ENCODE results near the gene LDHAL6A.
"Not testable (repeated sequence)": the region's sequence is repeated elsewhere in the genome, so short reads cannot be mapped to it uniquely, and the experiment has no call there.

The LDHAL6A gene

DNA sequence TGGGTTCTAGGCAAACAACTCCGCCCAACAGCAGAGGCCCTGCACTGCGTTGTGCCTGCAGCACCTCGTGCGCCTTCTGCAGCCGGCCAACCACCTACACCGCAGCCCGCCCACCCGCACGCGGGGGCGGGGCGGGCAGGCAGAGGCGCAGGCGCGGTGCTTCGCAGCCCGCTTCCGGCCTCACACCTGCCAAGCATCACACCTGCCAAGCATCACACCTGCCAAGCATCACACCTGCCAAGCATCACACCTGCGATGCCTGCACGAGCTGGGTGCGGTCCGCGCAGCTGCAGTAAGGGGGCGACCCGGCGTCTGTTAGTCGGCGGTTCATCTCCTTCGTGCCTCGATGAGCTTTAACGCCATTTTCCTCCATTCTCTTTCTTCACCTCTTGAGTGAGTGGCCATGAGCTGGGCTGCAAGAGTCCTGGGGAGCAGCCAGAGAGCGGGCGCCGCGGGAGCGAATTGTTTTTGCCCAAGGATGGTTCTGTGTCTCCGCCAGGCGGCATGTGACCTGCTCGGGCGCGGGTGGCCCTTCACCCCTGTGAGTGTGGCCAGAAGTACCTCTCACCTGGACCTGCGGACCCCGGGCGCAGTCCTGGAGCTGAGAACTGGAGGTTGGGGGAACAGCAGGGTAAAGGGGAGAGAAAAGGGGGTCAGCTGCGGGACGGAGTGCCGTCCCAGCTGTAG lies at the start of gene LDHAL6A:
Gene LDHAL6A, plus strand, starts transcription at position 171 of the 687 bp plus-strand sequence. CDS start 825 bp downstream, outside the sequence.
- no peak for DNase-seq (ENCODE audit: low read depth)
- no peak within 1 kb of the TSS for H3K4me3 ChIP-seq (ENCODE audit: control insufficient read depth, low read depth, low read length)
- TF ChIP-seq, protein P1, sequence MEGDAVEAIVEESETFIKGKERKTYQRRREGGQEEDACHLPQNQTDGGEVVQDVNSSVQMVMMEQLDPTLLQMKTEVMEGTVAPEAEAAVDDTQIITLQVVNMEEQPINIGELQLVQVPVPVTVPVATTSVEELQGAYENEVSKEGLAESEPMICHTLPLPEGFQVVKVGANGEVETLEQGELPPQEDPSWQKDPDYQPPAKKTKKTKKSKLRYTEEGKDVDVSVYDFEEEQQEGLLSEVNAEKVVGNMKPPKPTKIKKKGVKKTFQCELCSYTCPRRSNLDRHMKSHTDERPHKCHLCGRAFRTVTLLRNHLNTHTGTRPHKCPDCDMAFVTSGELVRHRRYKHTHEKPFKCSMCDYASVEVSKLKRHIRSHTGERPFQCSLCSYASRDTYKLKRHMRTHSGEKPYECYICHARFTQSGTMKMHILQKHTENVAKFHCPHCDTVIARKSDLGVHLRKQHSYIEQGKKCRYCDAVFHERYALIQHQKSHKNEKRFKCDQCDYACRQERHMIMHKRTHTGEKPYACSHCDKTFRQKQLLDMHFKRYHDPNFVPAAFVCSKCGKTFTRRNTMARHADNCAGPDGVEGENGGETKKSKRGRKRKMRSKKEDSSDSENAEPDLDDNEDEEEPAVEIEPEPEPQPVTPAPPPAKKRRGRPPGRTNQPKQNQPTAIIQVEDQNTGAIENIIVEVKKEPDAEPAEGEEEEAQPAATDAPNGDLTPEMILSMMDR (conservative IDR thresholded peaks at IDR 0.05; ENCODE audit: control insufficient read depth, insufficient read depth, low read depth, low read length) = no peak

DNA sequence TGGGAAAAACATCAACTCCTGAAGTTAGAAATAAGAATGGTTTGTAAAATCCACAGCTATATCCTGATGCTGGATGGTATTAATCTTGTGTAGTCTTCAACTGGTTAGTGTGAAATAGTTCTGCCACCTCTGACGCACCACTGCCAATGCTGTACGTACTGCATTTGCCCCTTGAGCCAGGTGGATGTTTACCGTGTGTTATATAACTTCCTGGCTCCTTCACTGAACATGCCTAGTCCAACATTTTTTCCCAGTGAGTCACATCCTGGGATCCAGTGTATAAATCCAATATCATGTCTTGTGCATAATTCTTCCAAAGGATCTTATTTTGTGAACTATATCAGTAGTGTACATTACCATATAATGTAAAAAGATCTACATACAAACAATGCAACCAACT lies 48.3 kb upstream of the LDHAL6A start:
- peak; percentile 44 for DNase-seq (ENCODE audit: low read depth)
- H3K4me3 ChIP-seq (ENCODE audit: control insufficient read depth, low read depth, low read length) = not testable (repeated sequence)

DNA sequence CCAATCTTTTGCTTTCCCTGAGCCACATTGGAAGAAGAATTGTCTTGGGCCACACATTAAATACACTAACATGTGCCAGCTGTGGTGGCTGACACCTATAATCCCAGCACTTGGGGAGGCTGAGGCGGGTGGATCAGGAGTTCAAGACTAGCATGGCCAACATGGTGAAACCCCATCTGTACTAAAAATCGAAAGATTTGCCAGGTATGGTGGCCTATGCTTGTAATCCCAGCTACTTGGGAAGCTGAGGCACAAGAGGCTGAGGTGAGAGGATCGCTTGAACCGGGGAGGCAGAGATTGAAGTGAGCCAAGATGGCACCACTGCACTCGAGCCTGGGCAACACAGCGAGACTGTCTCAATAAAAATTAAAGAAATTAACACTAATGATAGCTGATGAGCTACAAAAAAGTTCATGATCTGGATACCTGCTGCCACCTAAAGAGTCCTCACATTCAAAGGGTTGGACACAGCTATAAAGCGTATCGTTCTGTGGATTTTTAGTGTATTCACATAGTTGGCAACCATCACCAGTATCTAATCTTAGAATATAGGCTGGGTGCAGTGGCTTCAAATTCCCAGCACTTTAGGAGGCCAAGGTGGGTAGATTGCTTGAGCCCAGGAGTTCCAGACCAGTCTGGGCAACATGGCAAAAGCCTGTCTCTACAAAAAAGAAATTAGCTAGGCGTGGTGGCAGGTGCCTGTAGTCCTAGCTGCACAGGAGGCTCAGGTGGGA lies 46.9 kb upstream of the LDHAL6A start:
- no peak for DNase-seq (ENCODE audit: low read depth)
- TF ChIP-seq, protein P1 (conservative IDR thresholded peaks at IDR 0.05; ENCODE audit: control insufficient read depth, insufficient read depth, low read depth, low read length) = no peak
- H3K4me3 ChIP-seq (ENCODE audit: control insufficient read depth, low read depth, low read length) = no peak overlapping the region

DNA sequence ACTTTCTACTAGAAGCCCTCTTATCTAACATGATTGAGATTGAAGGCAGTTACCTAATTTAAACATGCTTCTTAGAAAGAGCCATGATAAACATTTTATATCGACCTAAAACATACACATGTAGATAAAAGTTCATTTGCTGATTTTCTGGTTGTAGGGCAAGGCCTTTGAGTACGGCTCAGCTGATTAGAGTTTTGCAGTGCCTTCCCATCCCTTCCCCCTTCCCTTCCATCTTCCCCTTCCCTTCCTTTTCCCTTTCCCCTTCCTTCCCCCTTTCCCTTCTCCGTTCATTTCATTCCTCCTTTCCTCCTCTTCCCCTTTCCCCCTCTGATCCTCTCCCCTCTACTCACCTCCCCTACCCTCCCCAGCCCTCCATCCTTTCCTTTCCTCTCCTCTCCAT lies 39.2 kb upstream of the LDHAL6A start:
- no peak for DNase-seq (ENCODE audit: low read depth)
- no peak overlapping the region for H3K4me3 ChIP-seq (ENCODE audit: control insufficient read depth, low read depth, low read length)
- TF ChIP-seq, protein P1 (conservative IDR thresholded peaks at IDR 0.05; ENCODE audit: control insufficient read depth, insufficient read depth, low read depth, low read length) = no peak

DNA sequence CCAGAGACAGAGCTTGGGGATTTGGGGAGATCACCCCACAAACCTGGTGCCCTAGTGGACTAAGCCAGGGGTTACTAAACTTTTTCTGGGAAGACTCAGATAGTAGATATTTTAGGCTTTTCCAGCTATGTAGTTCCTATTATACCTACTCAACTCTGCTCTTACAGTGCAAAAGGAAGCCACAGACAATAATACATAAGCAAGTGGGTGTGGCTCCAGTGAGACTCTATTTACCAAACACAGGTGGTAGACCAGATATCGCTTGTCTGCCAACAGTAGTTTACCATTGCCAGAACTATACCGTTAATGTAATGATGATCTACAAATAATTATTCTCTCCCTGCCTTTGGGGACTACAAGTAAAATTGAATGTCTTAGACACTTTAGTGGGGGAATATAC lies 36.6 kb upstream of the LDHAL6A start:
- no peak overlapping the region for H3K4me3 ChIP-seq (ENCODE audit: control insufficient read depth, low read depth, low read length)
- TF ChIP-seq, protein P1 (conservative IDR thresholded peaks at IDR 0.05; ENCODE audit: control insufficient read depth, insufficient read depth, low read depth, low read length) = no peak
- DNase-seq (ENCODE audit: low read depth) = no peak

DNA sequence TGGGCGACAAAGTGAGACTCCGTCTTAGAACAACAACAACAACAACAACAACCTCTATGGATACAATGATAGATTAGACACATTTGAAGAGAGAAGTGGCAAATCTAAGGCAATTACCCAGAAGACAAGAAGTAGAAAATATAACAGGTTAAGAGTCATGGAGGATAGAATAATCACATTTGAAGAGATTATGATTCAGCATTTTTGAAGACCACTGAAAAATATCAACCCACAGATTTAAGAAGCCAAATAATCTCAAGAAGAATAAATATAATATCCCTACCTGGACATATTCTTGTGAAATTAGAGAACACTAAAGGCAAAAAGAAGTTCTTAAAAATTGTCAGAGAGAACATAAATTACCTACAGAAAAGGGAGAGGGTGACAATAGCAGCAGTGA lies 35.6 kb upstream of the LDHAL6A start:
- no peak for DNase-seq (ENCODE audit: low read depth)
- no peak overlapping the region for H3K4me3 ChIP-seq (ENCODE audit: control insufficient read depth, low read depth, low read length)
- TF ChIP-seq, protein P1 (conservative IDR thresholded peaks at IDR 0.05; ENCODE audit: control insufficient read depth, insufficient read depth, low read depth, low read length) = no peak

DNA sequence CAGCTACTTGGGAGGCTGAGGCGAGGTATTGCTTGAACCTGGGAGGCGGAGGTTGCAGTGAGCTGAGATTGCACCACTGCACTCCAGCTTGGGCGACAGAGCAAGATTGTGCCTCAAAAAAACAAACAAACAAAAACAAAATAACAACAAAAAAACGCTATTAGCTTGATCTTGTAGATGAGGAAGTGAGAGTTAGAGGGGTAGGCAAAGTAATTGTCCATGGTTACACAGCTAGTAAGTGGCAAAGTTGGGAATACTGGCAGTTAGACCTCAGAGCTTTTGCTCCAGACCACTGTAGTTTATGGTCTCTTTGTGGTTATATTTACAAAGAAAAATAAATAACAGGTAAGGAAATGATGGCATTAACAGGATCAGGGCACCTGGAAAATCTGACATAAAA lies 28.4 kb upstream of the LDHAL6A start:
- DNase-seq (ENCODE audit: low read depth) = no peak
- TF ChIP-seq, protein P1 (conservative IDR thresholded peaks at IDR 0.05; ENCODE audit: control insufficient read depth, insufficient read depth, low read depth, low read length) = no peak
- no peak overlapping the region for H3K4me3 ChIP-seq (ENCODE audit: control insufficient read depth, low read depth, low read length)

All from fibroblast of mammary gland (primary cell).